PC-9 (cell line): ENCODE measurements around the gene ELOA. TPM values are rescaled to one million over a fixed set of nuclear protein-coding genes. Genes with fewer than 3 reads are reported as not detected.

ENCODE experiments used
- BruUV-seq: library from RNA; stranded (reverse); fragments of 400-500 nt; replicated peaks from 2 replicates; lab custom pipeline; 2021; lab: Mats Ljungman, UMichigan
- CTCF ChIA-PET: fragments of 300-600 bp; sonication (Branson Sonifier 250); formaldehyde crosslinking; loops from one replicate; lab custom pipeline; 2022; ENCODE audit warnings: antibody characterized with exemption; lab: Charles Lee
- POLR2A ChIA-PET: fragments of 300-600 bp; sonication (Branson Sonifier 250); formaldehyde crosslinking; loops from one replicate; lab custom pipeline; 2022; ENCODE audit warnings: antibody characterized with exemption; ENCODE audit not compliant: unreplicated experiment; lab: Charles Lee
- DNase-seq, 2 experiments: peaks; one replicate each; pipeline versions ENCODE4 v3.0.0 to v3.0.0-alpha.2; 2015 to 2022; ENCODE audit warnings: mixed read lengths in 1 of 2
- H2AFZ ChIP-seq: fragments of 200-600 bp; sonication (generic); 2 replicates; pipeline ENCODE4 v1.8.1; 2017; ENCODE audit warnings: antibody characterized with exemption
- H3F3A ChIP-seq: fragments of 200-600 bp; sonication (generic); 2 replicates; pipeline ENCODE4 v1.8.1; 2017; ENCODE audit warnings: antibody characterized with exemption, mild to moderate bottlenecking, low read depth; ENCODE audit not compliant: insufficient read depth
- H3K27ac ChIP-seq: fragments of 200-600 bp; sonication (generic); 2 replicates; pipeline ENCODE4 v1.6.1; 2016; ENCODE audit warnings: mixed run types
- H3K27me3 ChIP-seq: fragments of 200-600 bp; sonication (generic); 2 replicates; pipeline ENCODE4 v1.6.1; 2016; ENCODE audit warnings: low read depth, mixed run types; ENCODE audit not compliant: insufficient read depth
- H3K36me3 ChIP-seq: fragments of 200-600 bp; sonication (generic); 2 replicates; pipeline ENCODE4 v1.6.1; 2016; ENCODE audit warnings: low read depth, mixed run types
- H3K4me1 ChIP-seq: fragments of 200-600 bp; sonication (generic); replicated peaks from 2 replicates; pipeline ENCODE4 v1.6.1; 2016; ENCODE audit warnings: mixed run types; ENCODE audit not compliant: insufficient read depth
- H3K4me2 ChIP-seq: fragments of 200-600 bp; sonication (generic); 2 replicates; pipeline ENCODE4 v1.6.1; 2017; ENCODE audit warnings: mixed run types
- H3K4me3 ChIP-seq: fragments of 200-600 bp; sonication (generic); 2 replicates; pipeline ENCODE4 v1.6.1; 2016; ENCODE audit warnings: mixed run types
- H3K79me2 ChIP-seq: fragments of 200-600 bp; sonication (generic); 2 replicates; pipeline ENCODE4 v1.6.1; 2017; ENCODE audit warnings: low read depth, mixed run types
- H3K9me2 ChIP-seq: fragments of 200-600 bp; sonication (generic); 2 replicates; pipeline ENCODE4 v1.8.1; 2017; ENCODE audit warnings: mild to moderate bottlenecking; ENCODE audit not compliant: insufficient read depth
- H3K9me3 ChIP-seq: fragments of 200-600 bp; sonication (generic); 2 replicates; pipeline ENCODE4 v1.8.1; 2016; ENCODE audit warnings: low read depth; ENCODE audit not compliant: insufficient read depth
- H4K20me1 ChIP-seq: fragments of 200-600 bp; sonication (generic); 2 replicates; pipeline ENCODE4 v1.8.1; 2017; ENCODE audit not compliant: insufficient read depth
- CTCF ChIP-seq: fragments of 200-600 bp; sonication (generic); conservative IDR thresholded peaks from 2 replicates; pipeline ENCODE4 v1.6.1; 2017; ENCODE audit warnings: mixed run types, antibody characterized with exemption, mild to moderate bottlenecking, moderate library complexity
- EZH2 ChIP-seq: fragments of 200-600 bp; sonication (generic); IDR thresholded peaks from 2 replicates; pipeline ENCODE4 v1.8.0; 2017; ENCODE audit warnings: antibody characterized with exemption, low read depth
- intact Hi-C: fragments of 100-400 bp; cut with micrococcal nuclease; formaldehyde crosslinking; loops from one replicate; pipeline ENCODE4 v1.10.0; 2022; ENCODE audit not compliant: unreplicated experiment
- total RNA-seq: library from RNA; stranded (reverse); gene quantifications from 2 replicates; pipeline ENCODE4 v1.2.3, GENCODE V29; 2021

Gene ELOA
- total RNA-seq, 1 experiment from 2014 or later = 26.2 TPM

GRCh38 chr1:23752909-23753308 lies 9.6 kb downstream of the ELOA start:
- ChIA-PET POLR2A (no interaction called here), CTCF (no interaction called here)
- Histone ChIP-seq H3K9me3 (no peaks in the 10 kb centered on the region), H2AFZ (no peak overlapping the region), H3K27me3 (no peaks in the 10 kb centered on the region), H3K4me3 (no peak overlapping the region), H3F3A (peaks cover 13% of the 10 kb centered on the region; the same call in 1 of the 2 replicates), H3K79me2 (peaks cover 16% of the 10 kb centered on the region), H3K4me1 (no peaks in the 10 kb centered on the region), H4K20me1 (peaks cover 3% of the 10 kb centered on the region; the same call in 1 of the 2 replicates), H3K36me3 (peaks cover 14% of the 10 kb centered on the region; the same call in 1 of the 2 replicates), H3K9me2 (no peaks in the 10 kb centered on the region), H3K27ac (no peak overlapping the region), H3K4me2 (no peak overlapping the region)
- no peak for TF ChIP-seq CTCF
- TF ChIP-seq EZH2 = no peak
- no peak for DNase-seq
- intact Hi-C loops = no loop called here
- no TSS peak for BruUV-seq

- H3K4me1 ChIP-seq = no peaks in the 10 kb centered on the region
- intact Hi-C loops = no loop called here
- ChIA-PET POLR2A (no interaction called here), CTCF (no interaction called here)
- no peak overlapping the region for H3K27ac ChIP-seq
- H3K27me3 ChIP-seq = no peaks in the 10 kb centered on the region
- no peak for DNase-seq
- peaks cover 14% of the 10 kb centered on the region; the same call in 1 of the 2 replicates for H3K36me3 ChIP-seq
- no peaks in the 10 kb centered on the region for H3K9me3 ChIP-seq
- no peak overlapping the region for H2AFZ ChIP-seq
- no peaks in the 10 kb centered on the region for H3K9me2 ChIP-seq
- TF ChIP-seq CTCF (no peak), EZH2 (no peak)
- 0 out of 2 replicates have a peak, but pooled peaks cover 4% of the 10 kb centered on the region for H3F3A ChIP-seq
- H3K4me2 ChIP-seq = no peak overlapping the region
- 0 out of 2 replicates have a peak, but pooled peaks cover 3% of the 10 kb centered on the region for H3K79me2 ChIP-seq
- no TSS peak for BruUV-seq
- H4K20me1 ChIP-seq = no peaks in the 10 kb centered on the region
- no peak overlapping the region for H3K4me3 ChIP-seq
These were observed 13.4 kb downstream of the ELOA start for GRCh38 chr1:23756676-23757075.

GRCh38 chr1:23757812-23758211 lies 14.5 kb downstream of the ELOA start:
- Histone ChIP-seq H3K79me2 (no peaks in the 10 kb centered on the region), H3K27me3 (no peaks in the 10 kb centered on the region), H3K9me2 (no peaks in the 10 kb centered on the region), H3F3A (0 out of 2 replicates have a peak, but pooled peaks cover 4% of the 10 kb centered on the region), H3K4me3 (no peak overlapping the region), H3K36me3 (peaks cover 14% of the 10 kb centered on the region; the same call in 1 of the 2 replicates), H3K9me3 (no peaks in the 10 kb centered on the region), H4K20me1 (no peaks in the 10 kb centered on the region), H3K4me2 (no peak overlapping the region), H3K4me1 (no peaks in the 10 kb centered on the region), H3K27ac (no peak overlapping the region), H2AFZ (no peak overlapping the region)
- intact Hi-C loops = no loop called here
- POLR2A ChIA-PET = interaction anchor here (0.6 kb wide), 1 partner anchor 1587 kb away, joined by 11 read pairs; no protein-coding TSS in a partner anchor
- no peak for DNase-seq
- TF ChIP-seq CTCF (no peak), EZH2 (no peak)
- CTCF ChIA-PET = no interaction called here
- BruUV-seq = no TSS peak
